GM19035 (cell line): ENCODE results near the gene KLHL40.

ENCODE experiments used
- ATAC-seq: cut with Tn5 transposase; IDR thresholded peaks from one replicate; pipeline ENCODE4 v1.9.1; 2021; ENCODE audit not compliant: unreplicated experiment

The KLHL40 gene

GRCh38 chr3:42668413-42668760 lies 16.9 kb upstream of the KLHL40 start:
- no peak for ATAC-seq

- ATAC-seq: no peak
Observed at GRCh38 chr3:42668793-42669217, 16.5 kb upstream of the KLHL40 start.

GRCh38 chr3:42670051-42670576 lies 15.2 kb upstream of the KLHL40 start:
- ATAC-seq: no peak

GRCh38 chr3:42670670-42671069 lies 14.7 kb upstream of the KLHL40 start:
- no peak for ATAC-seq

GRCh38 chr3:42672515-42672914 lies 12.8 kb upstream of the KLHL40 start:
- ATAC-seq: no peak

- ATAC-seq: no peak
Observed at GRCh38 chr3:42673082-42673481, 12.3 kb upstream of the KLHL40 start.

GRCh38 chr3:42674146-42674545 lies 11.2 kb upstream of the KLHL40 start:
- no peak for ATAC-seq

- ATAC-seq: no peak
Observed at GRCh38 chr3:42675909-42676308, 9.4 kb upstream of the KLHL40 start.

GRCh38 chr3:42678447-42678846 lies 6.9 kb upstream of the KLHL40 start:
- ATAC-seq: no peak

GRCh38 chr3:42680271-42680670 lies 5.1 kb upstream of the KLHL40 start:
- ATAC-seq: no peak

- no peak for ATAC-seq
Observed at GRCh38 chr3:42680806-42681205, 4.5 kb upstream of the KLHL40 start.

GRCh38 chr3:42681361-42682038 lies 3.8 kb upstream of the KLHL40 start:
- ATAC-seq: no peak

GRCh38 chr3:42682301-42683070 lies 2.9 kb upstream of the KLHL40 start:
- no peak for ATAC-seq

GRCh38 chr3:42683875-42684598 lies 1.3 kb upstream of the KLHL40 start:
- ATAC-seq: no peak

GRCh38 chr3:42684632-42685362 lies 540 bp upstream of the KLHL40 start:
- no peak for ATAC-seq

- no peak for ATAC-seq
Observed at GRCh38 chr3:42685891-42686820, 819 bp downstream of the KLHL40 start.

- no peak for ATAC-seq
Observed at GRCh38 chr3:42686832-42687650, 1.7 kb downstream of the KLHL40 start.

GRCh38 chr3:42688016-42688415 lies 2.7 kb downstream of the KLHL40 start:
- ATAC-seq: no peak
